Stimulated activated CD4-positive, alpha-beta T cell treated with anti-CD3 and anti-CD28 coated beads, Interleukin-4, amount 100 ng/mL, for 48 hours (primary cell): Measurements from ENCODE around the gene CBX8.
A peak's percentile ranks its signal among the peaks of the same experiment; 100 is the strongest.

Experiments
- DNase-seq, 2 donors: peaks; one replicate each; pipeline ENCODE4 v3.0.0-alpha.2; 2020; ENCODE audit warnings: low read depth in 2 of 2

The CBX8 gene

GRCh38 chr17:79796763-79797491 lies at the start of gene CBX8:
CBX8 (minus strand) TSS chr17:79797077; CDS start chr17:79796998, 79 bp downstream.
- DNase-seq: peak; percentile 98 to 100

DNA sequence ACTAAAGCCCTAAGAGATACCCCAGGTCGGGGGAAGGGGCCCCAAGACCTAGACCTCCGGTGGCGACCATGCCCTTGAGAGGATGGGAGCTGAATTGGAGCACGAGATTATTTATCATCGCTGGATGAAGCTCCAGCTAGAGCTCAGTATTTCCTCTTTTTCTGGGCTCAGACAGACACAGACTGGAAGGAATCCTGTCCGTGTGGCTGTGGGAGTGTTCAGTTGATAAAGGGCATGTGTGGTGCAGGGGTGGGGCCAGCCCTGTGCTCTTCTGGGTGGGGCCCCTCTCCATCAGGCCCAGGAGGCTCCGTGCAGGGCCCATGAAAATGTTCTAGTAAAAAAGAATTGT lies 48.7 kb upstream of the CBX8 start:
- DNase-seq: no peak

- peak in 1 of 2 donors; percentile 34 for DNase-seq
Observed at GRCh38 chr17:79844869-79845600, 48.2 kb upstream of the CBX8 start.

DNA sequence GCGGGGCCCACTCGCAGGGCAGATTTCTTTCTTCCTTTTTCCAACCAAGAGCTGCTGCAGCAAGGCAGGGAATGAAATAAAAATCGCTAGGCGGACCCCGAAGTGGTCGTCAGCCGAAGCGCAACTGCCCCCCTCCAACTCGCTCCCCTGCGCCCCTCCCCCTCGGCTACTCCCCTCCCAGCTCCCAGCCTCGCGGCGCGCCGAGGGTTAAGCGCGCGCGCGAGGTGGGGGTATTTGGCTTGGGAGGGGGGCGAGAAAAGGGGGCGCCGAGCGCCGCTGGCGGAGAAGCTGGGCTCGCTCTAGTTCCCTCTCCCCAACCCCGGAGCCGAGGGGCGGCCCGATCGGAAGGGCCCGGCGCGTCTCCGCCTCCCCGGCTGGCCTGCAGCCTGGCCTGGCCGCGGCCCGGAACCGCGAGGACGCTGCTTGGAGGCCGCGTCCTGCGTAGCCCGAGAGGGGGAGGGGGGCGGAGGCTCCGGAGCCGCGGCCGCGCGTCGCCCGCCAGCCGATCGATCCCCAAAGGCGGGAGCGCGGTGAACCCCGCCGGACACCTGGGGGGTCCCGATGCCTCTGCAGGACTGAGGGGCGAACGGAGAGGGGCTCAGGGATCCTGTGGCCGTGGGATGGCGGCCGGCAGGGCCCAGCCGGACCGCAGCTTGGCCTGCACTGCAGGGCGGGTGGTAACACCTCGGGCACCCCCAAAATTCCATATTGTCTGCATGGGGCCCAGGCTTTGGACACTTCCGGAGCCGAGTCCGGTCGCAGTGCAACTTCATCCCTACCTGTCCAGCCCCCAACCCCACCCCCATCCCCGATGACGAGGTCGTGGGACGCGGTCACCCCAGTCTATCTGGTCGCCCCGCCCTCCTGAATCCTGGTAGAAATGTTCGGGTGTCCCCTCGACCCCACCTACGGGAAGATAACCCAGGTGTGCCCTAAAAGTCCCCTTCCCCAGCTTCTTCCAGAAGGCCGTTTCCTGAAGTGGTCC lies 47.2 kb upstream of the CBX8 start:
- DNase-seq: no peak

DNA sequence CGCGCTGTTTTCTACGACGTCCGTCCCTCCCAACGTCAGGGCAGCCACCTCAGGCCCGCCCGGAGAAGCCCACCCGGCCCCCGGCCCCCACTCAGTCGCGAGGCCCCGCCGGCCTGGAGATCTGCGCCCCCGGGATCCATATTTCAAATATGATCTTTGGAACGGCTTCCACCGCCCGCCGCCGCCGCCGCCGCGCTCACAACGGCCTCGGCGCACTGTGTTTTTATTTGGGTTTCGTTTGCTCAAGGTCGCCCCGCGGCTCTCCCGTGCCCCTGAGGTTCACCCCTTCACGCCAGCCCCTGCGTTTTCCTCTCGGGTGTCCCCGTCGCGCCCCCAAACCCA lies 46.6 kb upstream of the CBX8 start:
- DNase-seq: no peak

DNA sequence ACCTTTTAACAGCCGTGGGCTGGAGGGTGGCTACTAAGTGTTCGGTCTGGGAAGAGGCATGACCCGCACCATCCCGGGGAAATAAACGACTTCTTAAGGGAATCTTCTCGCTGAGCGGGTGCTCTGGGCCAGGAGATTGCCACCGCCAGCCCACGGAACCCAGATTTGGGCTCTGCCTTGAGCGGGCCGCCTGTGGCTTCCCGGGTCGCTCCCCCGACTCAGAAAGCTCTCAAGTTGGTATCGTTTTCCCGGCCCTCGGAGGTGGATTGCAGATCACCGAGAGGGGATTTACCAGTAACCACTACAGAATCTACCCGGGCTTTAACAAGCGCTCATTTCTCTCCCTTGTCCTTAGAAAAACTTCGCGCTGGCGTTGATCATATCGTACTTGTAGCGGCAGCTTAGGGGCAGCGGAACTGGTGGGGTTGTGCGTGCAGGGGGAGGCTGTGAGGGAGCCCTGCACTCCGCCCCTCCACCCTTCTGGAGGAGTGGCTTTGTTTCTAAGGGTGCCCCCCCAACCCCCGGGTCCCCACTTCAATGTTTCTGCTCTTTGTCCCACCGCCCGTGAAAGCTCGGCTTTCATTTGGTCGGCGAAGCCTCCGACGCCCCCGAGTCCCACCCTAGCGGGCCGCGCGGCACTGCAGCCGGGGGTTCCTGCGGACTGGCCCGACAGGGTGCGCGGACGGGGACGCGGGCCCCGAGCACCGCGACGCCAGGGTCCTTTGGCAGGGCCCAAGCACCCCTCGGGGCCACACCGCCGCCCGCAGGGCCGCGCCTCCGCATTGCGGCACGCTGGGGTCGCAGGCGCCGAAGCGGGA lies 46.0 kb upstream of the CBX8 start:
- DNase-seq: no peak

GRCh38 chr17:79842136-79842655 lies 45.3 kb upstream of the CBX8 start:
- DNase-seq: no peak

DNA sequence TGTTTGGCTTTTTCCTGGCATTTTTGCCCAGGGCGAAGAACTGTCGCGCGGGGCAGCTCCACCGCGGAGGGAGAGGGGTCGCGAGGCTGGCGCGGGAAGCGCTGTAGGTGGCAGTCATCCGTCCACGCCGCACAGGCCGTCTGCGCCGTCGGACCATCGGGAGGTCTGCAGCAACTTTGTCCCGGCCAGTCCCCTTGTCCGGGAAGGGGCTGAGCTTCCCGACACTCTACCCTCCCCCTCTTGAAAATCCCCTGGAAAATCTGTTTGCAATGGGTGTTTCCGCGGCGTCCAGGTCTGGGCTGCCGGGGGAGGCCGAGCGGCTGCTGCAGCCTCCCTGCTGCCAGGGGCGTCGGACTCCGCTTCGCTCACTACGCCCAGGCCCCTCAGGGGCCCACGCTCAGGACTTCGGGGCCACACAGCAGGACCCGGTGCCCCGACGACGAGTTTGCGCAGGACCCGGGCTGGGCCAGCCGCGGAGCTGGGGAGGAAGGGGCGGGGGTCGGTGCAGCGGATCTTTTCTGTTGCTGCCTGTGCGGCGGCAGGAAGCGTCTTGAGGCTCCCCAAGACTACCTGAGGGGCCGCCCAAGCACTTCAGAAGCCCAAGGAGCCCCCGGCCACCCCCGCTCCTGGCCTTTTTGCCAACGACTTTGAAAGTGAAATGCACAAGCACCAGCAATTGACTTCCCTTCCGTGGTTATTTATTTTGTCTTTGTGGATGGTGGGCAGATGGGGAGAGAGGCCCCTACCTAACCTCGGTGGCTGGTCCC lies 44.7 kb upstream of the CBX8 start:
- no peak for DNase-seq

DNA sequence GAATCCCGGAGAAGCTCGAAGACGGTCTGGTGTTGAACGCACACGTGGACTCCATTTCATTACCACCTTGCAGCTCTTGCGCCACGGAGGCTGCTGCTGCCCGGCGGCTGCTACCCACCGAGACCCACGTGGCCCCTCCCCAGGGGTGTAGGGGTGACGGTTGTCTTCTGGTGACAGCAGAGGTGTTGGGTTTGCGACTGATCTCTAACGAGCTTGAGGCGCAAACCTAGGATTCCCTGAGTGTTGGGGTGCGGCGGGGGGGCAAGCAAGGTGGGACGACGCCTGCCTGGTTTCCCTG lies 44.1 kb upstream of the CBX8 start:
- no peak for DNase-seq

DNA sequence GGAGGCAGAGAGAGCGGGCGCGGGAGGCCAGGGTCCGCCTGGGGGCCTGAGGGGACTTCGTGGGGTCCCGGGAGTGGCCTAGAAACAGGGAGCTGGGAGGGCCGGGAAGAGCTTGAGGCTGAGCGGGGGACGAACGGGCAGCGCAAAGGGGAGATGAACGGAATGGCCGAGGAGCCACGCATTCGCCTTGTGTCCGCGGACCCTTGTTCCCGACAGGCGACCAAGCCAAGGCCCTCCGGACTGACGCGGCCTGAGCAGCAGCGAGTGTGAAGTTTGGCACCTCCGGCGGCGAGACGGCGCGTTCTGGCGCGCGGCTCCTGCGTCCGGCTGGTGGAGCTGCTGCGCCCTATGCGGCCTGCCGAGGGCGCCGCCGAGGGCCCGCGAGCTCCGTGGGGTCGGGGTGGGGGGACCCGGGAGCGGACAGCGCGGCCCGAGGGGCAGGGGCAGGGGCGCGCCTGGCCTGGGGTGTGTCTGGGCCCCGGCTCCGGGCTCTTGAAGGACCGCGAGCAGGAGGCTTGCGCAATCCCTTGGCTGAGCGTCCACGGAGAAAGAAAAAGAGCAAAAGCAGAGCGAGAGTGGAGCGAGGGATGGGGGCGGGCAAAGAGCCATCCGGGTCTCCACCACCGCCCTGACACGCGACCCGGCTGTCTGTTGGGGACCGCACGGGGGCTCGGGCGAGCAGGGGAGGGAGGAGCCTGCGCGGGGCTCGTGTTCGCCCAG lies 43.6 kb upstream of the CBX8 start:
- no peak for DNase-seq

GRCh38 chr17:79839356-79840268 lies 42.7 kb upstream of the CBX8 start, which contains the start of gene CBX4:
CBX4 (minus strand) TSS chr17:79839440; CDS start chr17:79839251, 189 bp downstream.
- DNase-seq: peak; percentile 86 to 90

DNA sequence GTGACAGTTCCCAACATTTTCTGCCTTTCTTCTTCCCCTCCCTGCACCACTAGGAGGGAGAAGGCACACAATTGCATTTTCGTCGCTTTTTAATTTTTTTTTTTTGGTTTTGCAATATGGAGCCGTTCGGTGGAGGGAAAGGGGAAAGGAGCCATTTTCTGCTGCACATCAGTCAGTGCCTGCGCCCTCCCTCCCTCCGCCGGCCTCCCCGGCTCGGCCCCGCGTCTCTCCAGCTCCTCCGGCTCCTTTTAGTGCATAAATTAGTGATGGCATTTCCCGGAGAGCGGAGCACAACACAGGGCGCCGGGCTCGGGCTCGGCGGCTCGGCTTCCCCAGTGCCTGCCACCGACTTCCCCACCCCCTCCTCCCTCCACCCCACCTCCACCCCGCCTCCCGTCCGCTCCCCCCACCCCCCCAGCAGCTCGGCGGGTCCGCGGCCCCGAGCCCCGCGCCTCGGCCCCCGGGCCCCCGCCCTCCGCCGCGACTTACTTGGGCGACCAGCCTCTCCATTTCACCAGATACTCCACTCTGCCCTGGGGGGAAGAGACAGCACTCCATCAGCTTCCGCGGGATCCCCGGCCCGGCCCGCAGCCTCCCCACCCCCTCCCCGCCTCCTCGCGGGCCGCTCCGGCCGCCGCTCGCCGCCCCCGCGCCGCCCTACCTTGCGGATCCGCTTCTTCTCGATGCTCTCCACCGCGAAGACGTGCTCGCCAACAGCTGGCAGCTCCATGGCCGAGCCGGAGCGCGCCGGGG lies 41.8 kb upstream of the CBX8 start:
- DNase-seq: peak in 1 of 2 donors; percentile 41

GRCh38 chr17:79837888-79838521 lies 41.1 kb upstream of the CBX8 start:
- no peak for DNase-seq

DNA sequence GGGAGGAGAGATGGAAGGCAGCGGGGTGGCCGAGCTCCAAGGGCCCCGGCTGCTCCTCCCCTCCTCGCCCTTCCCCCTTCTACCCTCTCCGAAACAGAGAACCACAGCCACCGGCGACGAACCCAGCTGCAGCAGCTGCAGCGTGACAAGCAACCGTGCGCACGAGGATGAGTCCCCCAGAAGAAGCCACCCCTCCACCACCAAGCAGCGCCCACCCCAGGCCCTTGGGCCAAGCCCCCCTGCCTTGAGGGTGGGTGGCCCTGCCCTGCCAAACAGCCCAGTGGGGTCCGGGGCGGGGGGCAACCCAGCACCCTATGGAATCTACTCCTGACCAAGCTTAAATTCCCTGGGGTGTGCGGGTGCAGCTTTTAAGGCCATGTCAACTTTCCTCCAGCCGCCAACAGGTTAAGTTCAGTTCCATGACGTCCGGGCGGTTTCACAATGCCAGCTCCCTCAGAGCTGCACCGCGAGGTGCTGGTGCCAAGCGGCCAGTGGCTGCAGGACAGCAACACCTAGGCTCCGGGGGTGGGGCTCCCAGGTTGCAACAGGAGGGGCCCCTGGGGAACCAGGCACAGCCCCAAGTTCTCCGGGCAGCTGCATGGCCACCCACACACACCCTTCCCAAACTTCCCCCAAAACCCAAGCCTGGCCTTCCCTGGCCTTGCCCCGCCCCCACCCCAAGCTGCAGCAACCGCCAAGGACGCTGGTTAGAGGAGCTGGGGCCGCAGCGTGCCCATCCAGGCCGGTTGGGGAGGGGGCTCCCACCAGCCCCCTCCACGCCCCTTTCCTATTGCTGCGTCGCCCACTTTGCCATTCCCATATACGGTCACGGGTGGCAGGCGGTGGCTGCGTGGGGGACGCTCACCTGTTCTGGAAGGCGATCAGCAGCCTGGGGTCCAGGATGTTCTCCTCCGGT lies 40.4 kb upstream of the CBX8 start:
- no peak for DNase-seq

DNA sequence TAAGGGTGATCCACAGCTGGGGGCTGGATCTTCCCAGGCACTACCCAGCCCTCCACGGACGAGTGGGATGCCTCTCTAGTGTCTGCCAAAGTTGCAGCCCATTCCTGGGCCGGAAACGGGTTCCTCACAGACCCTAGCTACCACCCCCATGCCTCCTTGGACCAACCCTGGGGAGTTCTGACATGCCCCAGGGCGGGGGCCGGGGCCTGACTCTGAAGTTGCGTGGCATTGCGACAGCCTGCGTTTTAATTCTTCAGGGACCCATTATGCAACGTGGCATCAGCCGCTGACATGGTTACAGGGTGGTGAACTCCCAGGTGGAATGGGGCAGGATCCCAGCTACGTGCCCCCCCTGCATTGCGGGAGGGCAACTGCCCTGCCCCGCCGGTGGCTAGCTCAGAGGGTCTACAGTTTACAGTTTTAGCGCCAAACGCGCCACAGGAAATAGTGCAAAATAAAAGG lies 39.7 kb upstream of the CBX8 start:
- DNase-seq: no peak

- no peak for DNase-seq
Observed at GRCh38 chr17:79835953-79836509, 39.2 kb upstream of the CBX8 start.
